Left ventricle myocardium superior (tissue), 1 donor: ENCODE measurements around the gene SEMA4C. TPM values are rescaled to one million over a fixed set of nuclear protein-coding genes. Genes with fewer than 3 reads are reported as not detected.

ENCODE experiments used
- ATAC-seq: fragments of 200-7000 bp; cut with Tn5 transposase; one replicate; pipeline ENCODE4 v1.9.1; 2020; ENCODE audit warnings: mild to moderate bottlenecking, moderate library complexity
- DNase-seq: peaks from one replicate; pipeline ENCODE4 v3.0.0-alpha.2; 2020
- intact Hi-C: fragments of 100-400 bp; cut with micrococcal nuclease; formaldehyde crosslinking; loops from one replicate; pipeline ENCODE4 v1.11.0; 2022
- long read RNA-seq: library from polyadenylated mRNA; unstranded; transcript quantifications from one replicate; pipeline ENCODE4 v2.0.0, GENCODE V29; 2021
- total RNA-seq: library from RNA; stranded (reverse); fragmentation: NEBNext Ultra II Directional; extraction: Animal tissue kit (Norgen Biotek cat#: 25700); gene quantifications from one replicate; pipeline ENCODE4 v1.2.1, GENCODE V29; 2021
- donor health status: DM: no; HTN: yes; CAD: no; lungs with severe emphysema.

SEMA4C gene
- 17.0 TPM for total RNA-seq
- long read RNA-seq, partial matches to known transcripts, result 16 of 18 reads
- long read RNA-seq, other reads (novel, unspliced or antisense), result 2 of 18 reads

DNA sequence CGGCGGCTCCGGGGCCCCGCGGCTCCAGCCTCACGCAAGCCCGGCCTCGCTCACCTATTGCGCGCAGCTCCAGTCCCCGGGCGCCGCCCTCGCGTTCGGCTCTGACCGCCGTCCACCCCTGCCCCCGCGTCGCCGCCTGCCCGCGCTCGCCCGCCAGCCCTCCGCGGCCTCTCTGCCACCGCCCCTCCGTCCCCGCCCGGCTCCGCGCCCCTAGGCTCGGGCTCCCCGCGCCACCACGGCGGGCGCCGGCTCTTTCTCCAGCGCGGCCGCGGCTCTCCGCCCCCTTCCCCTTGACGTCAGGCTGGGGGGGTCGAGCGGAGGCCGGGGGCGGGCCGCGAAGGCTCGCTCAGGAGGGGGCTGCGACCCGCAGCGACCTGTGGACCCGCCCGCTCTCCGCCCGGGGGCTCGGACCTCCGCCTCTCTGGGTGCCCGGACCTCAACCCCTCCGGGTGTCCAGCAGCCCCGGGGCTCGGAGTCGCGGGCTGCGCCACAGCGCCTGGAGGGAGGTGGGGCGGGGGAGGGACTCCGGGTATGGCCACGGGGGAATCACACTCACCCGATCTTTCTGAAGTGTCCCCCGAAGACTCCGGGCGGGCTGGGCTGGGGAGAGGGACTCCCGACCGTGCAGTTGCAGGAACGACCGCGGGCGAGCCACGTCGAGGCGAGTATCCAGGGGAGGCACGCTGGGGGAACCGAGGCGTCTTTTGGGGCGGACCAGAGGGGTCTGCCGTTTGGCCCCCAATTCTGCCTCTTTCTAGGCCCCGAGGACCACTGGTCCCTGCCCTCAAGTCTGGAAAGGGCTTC, at the start of gene SEMA4C:
SEMA4C (minus strand) TSS at position 259 of the 804 bp plus-strand sequence. CDS start 2,194 bp downstream, outside the sequence.
- peak; percentile 58 for ATAC-seq
- intact Hi-C loops, result loop anchor here (5.0 kb wide), 1 partner anchor 37 kb away; no protein-coding TSS in a partner anchor

DNA sequence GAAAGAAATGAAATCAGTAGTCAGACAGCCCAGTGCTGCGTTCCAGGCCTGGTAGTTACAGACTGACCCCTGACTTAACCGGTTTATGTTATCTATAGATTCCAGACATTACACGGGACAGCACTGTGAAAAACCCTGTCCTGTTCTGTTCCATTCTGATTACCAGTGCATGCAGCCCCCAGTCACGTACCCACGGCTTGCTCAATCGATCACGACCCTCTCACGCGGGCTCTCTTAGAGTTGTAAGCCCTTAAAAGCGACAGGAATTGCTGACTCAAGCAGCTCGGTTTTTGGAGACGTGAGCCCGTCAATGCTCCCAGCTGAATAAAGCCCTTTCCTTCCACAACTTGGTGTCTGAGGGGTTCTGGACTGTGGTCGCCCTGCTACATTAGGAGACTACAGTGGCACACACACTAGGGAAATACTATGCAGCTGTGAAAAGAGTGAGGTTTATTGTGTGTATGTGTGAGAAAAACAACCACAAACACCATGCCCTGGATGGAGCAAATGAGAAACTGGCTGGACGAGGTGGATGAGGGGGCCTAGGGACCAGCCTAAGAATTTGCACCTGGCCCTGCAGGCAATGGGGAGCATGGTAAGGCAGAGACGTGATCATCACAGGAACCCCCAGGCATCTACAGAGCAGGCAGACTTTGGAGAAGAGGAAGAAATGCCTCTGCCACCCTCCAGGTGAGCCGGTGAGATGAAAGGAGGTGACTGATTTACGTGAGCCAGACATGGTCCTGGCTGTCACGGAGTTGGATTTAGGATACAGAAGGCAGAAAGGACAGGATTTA, 49.1 kb upstream of the SEMA4C start:
- intact Hi-C loops, result no loop called here
- ATAC-seq (no peak), DNase-seq (peak; percentile 4)

More for the DNA sequence above, at the start of gene SEMA4C:
- peak; percentile 83 for DNase-seq

DNA sequence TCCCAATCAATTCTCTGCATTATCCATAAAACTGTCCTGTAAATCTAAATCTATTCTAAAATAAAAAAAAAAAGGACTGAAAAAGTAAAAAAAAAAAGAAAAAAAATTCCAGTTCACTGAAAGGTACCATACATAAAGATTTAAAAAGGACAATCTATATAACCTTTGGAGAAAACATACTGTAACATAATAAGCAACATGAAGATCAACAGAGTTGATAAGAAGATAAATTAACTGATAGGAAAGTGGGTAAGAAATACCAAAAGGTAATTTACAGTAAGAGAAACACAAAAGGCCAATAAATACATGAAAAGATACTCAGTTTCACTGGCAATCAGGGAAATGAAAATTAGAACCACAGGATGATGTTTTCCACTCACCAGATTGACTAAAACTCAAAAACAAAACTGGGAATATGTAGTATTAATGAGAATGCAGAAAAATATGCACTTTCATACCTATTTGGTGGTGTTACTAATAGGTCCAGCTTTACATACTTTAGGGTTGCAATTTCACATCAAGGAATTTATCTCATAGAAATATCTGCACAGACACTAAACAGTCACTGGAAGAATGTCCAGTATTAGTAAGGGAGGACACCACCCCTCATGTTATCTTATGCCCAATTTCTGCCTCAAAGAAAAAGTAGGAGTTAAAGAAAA, 48.3 kb upstream of the SEMA4C start:
- no peak for DNase-seq
- ATAC-seq, result no peak
- intact Hi-C loops, result no loop called here

GRCh38 chr2:96916646-96917543, 47.0 kb upstream of the SEMA4C start:
- ATAC-seq (no peak), DNase-seq (no peak)
- intact Hi-C loops, result no loop called here

GRCh38 chr2:96916156-96916630, 46.3 kb upstream of the SEMA4C start:
- ATAC-seq (no peak), DNase-seq (no peak)
- intact Hi-C loops, result no loop called here

GRCh38 chr2:96914332-96914731, 44.5 kb upstream of the SEMA4C start:
- no peak for ATAC-seq

GRCh38 chr2:96913398-96914202, 43.7 kb upstream of the SEMA4C start:
- intact Hi-C loops, result no loop called here
- DNase-seq (no peak), ATAC-seq (peak; percentile 5)

More at GRCh38 chr2:96914332-96914731, 44.5 kb upstream of the SEMA4C start:
- intact Hi-C loops, result no loop called here
- DNase-seq, result no peak

GRCh38 chr2:96913117-96913397, 43.2 kb upstream of the SEMA4C start:
- ATAC-seq (no peak), DNase-seq (no peak)
- intact Hi-C loops, result no loop called here

DNA sequence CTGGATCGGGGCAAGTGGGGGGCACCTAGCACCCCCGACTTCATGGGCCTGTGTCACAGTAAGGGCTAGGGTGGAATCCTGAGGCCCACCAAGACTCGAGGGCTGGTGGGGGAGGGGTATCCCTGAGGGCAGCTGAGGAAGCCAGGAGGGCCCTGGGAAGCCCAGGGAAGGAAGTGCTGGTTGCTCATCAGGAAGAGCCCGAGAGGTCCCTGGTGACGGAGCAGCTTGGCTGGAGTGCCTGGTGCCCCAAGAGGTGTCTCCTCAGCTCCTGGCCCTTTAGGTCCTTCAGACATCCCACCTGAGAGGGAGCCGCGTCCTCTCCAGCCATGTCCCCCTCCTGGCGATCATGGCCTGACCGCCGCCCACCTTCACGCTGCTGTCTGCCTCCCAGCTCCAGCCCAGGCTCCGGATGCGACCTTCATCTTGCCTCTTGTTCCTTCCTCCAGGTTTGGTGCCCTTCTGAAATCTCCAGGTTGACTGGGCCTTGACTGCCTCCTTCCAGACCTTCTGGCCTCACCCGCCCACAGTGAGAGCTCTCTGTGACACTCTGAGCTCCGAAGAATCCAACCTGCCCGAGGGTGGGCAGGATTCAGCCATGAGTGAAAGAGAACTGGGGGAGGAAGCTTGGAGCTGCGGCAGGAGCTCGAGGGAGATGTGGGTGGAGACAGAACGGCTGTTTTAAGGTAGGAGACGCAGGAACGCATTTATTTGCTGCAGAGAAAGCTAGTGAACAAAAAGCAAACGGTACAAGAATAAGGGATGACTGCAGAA, 42.7 kb upstream of the SEMA4C start:
- DNase-seq (no peak), ATAC-seq (no peak)
- intact Hi-C loops, result no loop called here

- intact Hi-C loops, result loop anchor here (5.0 to 10.0 kb wide), 2 partner anchors 37 to 45 kb away; partner anchors contain the start of gene SEMA4C
- ATAC-seq, result peak; percentile 53
- peak; percentile 78 for DNase-seq
Observed at GRCh38 chr2:96909611-96910021, 39.7 kb upstream of the SEMA4C start.

DNA sequence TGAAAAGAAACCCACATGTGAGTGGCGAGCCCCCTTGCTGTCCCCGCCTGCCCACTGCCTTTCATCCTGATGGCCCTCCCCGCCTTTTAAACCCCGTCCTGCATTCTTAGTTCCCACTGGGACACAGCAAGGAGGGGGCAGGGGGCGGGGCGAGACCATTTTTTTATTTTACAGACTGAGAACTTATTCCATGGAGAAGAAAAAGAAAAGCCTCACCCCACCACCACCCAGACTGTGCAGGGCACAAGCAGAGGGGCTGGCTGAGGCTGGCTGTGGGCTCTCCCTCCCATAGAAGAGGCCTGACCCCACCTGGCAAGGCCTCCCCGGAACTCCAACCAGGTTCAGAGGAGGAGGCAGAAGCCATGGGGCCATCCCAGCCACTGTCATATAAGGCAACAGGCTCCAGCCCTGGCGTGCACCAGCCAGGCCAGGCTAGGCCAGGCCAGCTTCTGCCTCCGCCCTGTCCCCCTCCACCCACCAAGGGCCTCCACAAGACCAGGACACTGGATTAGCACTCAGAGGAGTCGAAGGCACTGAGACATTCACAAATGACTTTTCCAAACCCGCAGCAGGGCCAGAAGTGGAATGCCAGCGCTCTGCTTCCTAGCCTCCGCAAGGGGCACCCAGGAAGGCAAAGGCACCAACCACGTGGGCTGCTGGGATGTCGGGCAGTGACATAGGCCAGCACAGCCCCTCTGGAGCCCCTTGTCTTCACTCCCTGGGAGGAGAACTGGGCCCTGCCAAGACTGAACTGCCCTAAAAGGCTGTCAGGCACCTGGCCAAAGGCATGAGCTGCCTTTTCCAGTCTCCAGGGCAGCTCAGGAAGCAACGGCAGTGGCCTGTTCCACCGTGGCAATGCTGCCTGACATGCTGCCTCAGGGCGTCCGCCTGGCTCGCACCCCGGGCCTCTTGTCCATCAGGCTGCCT, 37.5 kb upstream of the SEMA4C start:
- ATAC-seq (peak; percentile 92), DNase-seq (peak; percentile 91)
- intact Hi-C loops, result loop anchor here (5.0 to 10.0 kb wide), 2 partner anchors 35 to 47 kb away; partner anchors contain the start of gene SEMA4C

DNA sequence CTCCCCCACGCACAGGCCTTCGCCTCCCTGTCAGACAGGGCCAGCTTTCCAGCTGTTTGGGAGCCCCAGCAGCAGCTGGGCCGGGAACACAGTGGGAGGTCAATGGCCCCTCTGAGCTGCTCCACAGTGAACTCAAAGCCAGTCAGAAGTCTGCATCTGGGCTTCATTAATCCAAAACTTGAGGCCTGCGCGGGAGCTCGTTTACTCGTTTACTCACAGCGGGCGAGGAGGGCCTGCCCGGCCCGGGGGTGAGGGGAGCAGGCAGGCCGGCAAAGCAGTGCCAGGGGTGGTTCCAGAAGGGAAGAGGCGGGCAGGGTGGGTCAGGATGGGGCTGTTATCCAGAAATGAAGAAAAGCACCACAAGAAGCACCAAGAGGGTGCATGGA, 36.8 kb upstream of the SEMA4C start:
- intact Hi-C loops, result loop anchor here (5.0 to 10.0 kb wide), 2 partner anchors 34 to 48 kb away; partner anchors contain the start of gene SEMA4C
- ATAC-seq, result peak; percentile 39
- DNase-seq, result peak; percentile 70

DNA sequence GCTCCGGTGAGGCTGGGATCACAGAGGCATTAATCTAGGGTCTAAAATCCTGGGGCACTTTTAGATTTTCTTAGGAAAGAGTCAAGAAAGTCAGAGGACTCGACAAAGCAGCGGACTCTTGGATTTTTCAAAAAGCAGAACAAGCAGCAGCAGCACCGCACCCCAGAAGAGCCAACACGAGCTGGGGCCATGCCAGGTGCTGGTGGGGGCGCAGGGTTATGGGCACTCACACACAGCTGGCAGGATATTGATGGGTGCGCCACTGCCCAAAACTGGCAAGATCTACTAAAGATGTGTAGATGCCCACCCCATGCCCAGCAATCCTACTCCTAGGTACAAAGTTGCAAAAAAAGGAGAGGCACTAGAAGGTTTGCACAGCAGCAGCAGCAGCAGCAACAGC, 33.9 kb upstream of the SEMA4C start:
- no peak for DNase-seq
- no peak for ATAC-seq
- intact Hi-C loops, result loop anchor here (10.0 kb wide), 1 partner anchor 51 kb away; no protein-coding TSS in a partner anchor

- ATAC-seq (no peak), DNase-seq (no peak)
- intact Hi-C loops, result loop anchor here (10.0 kb wide), 1 partner anchor 51 kb away; no protein-coding TSS in a partner anchor
Observed at GRCh38 chr2:96903318-96903717, 33.4 kb upstream of the SEMA4C start.

- intact Hi-C loops, result loop anchor here (10.0 kb wide), 1 partner anchor 55 kb away; no protein-coding TSS in a partner anchor
- ATAC-seq (no peak), DNase-seq (no peak)
Observed at GRCh38 chr2:96900237-96900636, 30.4 kb upstream of the SEMA4C start.

GRCh38 chr2:96899413-96899741, 29.5 kb upstream of the SEMA4C start:
- ATAC-seq (no peak), DNase-seq (no peak)
- intact Hi-C loops, result no loop called here
